Measurements from ENCODE around the gene CLTCL1.

DNA sequence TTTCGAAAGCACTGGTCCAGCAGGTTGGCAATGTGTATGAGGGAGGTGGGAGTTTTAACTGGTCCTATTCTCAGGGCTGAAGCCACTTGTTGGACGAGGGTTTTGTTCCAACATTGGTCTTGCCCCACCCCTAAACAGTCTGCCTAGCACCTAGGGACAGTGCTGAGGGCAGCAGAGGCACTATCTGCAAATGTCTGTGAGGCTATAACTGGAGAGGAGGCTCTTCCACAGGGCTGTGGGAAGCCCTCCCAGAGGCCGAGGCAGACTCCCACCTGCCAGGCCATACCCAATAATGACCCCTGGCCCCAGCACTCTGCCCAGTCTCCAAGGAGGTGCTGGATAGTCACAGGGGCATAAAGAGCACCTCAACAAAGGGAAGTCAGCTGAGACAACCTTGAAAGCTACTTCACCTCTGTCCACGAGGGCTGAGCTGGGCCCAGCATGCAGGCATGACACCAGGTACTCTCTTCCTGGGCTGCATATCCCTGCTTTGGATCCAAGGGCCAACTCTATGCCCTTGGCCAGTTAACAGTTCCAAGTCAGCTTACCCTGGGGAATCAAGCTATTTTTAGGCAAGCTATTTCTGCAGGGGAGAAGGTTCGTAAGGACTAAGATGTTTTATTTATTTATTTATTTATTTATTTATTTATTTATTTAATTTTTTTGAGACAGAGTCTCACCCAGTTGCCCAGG lies 72.8 kb downstream of the CLTCL1 start:
- TF ChIP-seq SP1 (IDR thresholded peaks at IDR 0.05) (no peak), FOXA1 (IDR thresholded peaks at IDR 0.05) (no peak), FOXM1 (IDR thresholded peaks at IDR 0.05; ENCODE audit: borderline replicate concordance) (no peak), SUZ12 (IDR thresholded peaks at IDR 0.05) (no peak), CTBP1 (IDR thresholded peaks at IDR 0.05; ENCODE audit: borderline replicate concordance) (no peak), L3MBTL2 (conservative IDR thresholded peaks at IDR 0.05) (no peak)

All from HEK293T (cell line).